GM21825 (cell line): ENCODE results near the gene FAM187B.

Experiments used
- ATAC-seq: cut with Tn5 transposase; IDR thresholded peaks from one replicate; pipeline ENCODE4 v1.9.1; 2021; ENCODE audit warnings: mild to moderate bottlenecking, moderate library complexity; ENCODE audit not compliant: unreplicated experiment

The FAM187B gene

GRCh38 chr19:35179830-35180229 is 48.7 kb downstream of the FAM187B start:
- no peak for ATAC-seq

- ATAC-seq: no peak
Observed at GRCh38 chr19:35178701-35179100, 49.8 kb downstream of the FAM187B start.

GRCh38 chr19:35177377-35178274 is 50.9 kb downstream of the FAM187B start:
- no peak for ATAC-seq

- no peak for ATAC-seq
Observed at GRCh38 chr19:35176181-35176570, 52.4 kb downstream of the FAM187B start.
